GM12864 (cell line): Measurements from ENCODE around the gene EPB41.

Source experiments
- DNase-seq: peaks from one replicate; pipeline ENCODE4 v3.0.0-alpha.2; 2011; ENCODE audit warnings: low read depth
- H3K4me3 ChIP-seq: 2 replicates; pipeline ENCODE4 v1.5.1; 2011; ENCODE audit warnings: mild to moderate bottlenecking, low read depth, low read length, control low read depth
- CTCF ChIP-seq: IDR thresholded peaks from 2 replicates; pipeline ENCODE4 v1.5.1; 2011; ENCODE audit warnings: low read depth, mild to moderate bottlenecking, moderate library complexity, low read length, control low read depth, inconsistent platforms; ENCODE audit errors: missing control alignments

EPB41 gene

GRCh38 chr1:28886731-28887418 is 27.5 kb upstream of the EPB41 start:
- peak; percentile 66 for DNase-seq
- peak overlapping the region; percentile 94 for H3K4me3 ChIP-seq
- no peak for TF ChIP-seq CTCF

- no peak for TF ChIP-seq CTCF
- no peak for DNase-seq
These were observed 26.9 kb upstream of the EPB41 start for GRCh38 chr1:28887419-28887834.

GRCh38 chr1:28887835-28888682 is 26.3 kb upstream of the EPB41 start:
- DNase-seq: no peak
- H3K4me3 ChIP-seq: peak overlapping the region; percentile 94
- TF ChIP-seq CTCF: no peak

More at GRCh38 chr1:28887419-28887834, 26.9 kb upstream of the EPB41 start:
- H3K4me3 ChIP-seq: peak overlapping the region; percentile 94

- no peak overlapping the region for H3K4me3 ChIP-seq
- DNase-seq: no peak
- no peak for TF ChIP-seq CTCF
These were observed 25.5 kb upstream of the EPB41 start for GRCh38 chr1:28888915-28889314.

GRCh38 chr1:28889357-28889756 is 25.0 kb upstream of the EPB41 start:
- no peak for DNase-seq
- no peak overlapping the region for H3K4me3 ChIP-seq
- TF ChIP-seq CTCF: no peak

- no peak overlapping the region for H3K4me3 ChIP-seq
- no peak for TF ChIP-seq CTCF
- no peak for DNase-seq
These were observed 23.9 kb upstream of the EPB41 start for GRCh38 chr1:28890435-28890834.
